Prostate gland (tissue), 2 donors: Measurements from ENCODE around the gene ABCC4. TPM values are rescaled to one million over a fixed set of nuclear protein-coding genes. Genes with fewer than 3 reads are reported as not detected.

ENCODE experiments used
- DNase-seq: peaks from one replicate; pipeline ENCODE4 v3.0.0-alpha.2; 2019; ENCODE audit warnings: low spot score
- H3K27ac ChIP-seq, 2 donors: fragments of 200-600 bp; sonication (generic); 2 replicates each; pipeline ENCODE4 v1.5.1; 2017 to 2019
- H3K27me3 ChIP-seq: fragments of 200-600 bp; sonication (generic); replicated peaks from 2 replicates; pipeline ENCODE4 v1.5.1; 2019; ENCODE audit not compliant: insufficient read depth
- H3K36me3 ChIP-seq, 2 donors: fragments of 200-600 bp; sonication (generic); 1 replicate in 1 of 2; 2 replicates in 1 of 2; pipeline versions ENCODE4 v1.5.1 to v1.8.1; 2017 to 2019
- H3K4me1 ChIP-seq: fragments of 200-600 bp; sonication (generic); replicated peaks from 2 replicates; pipeline ENCODE4 v1.5.1; 2019
- H3K4me3 ChIP-seq, 2 donors: fragments of 200-600 bp; sonication (generic); 2 replicates each; pipeline ENCODE4 v1.5.1; 2017 to 2019
- H3K9me3 ChIP-seq: fragments of 200-600 bp; sonication (generic); 2 replicates; pipeline ENCODE4 v1.5.1; 2017
- POLR2A ChIP-seq: fragments of 450-650 bp; IDR thresholded peaks from one replicate; pipeline ENCODE4 v1.6.1; 2016; ENCODE audit warnings: antibody characterized with exemption, mild to moderate bottlenecking
- POLR2AphosphoS5 ChIP-seq: sonication (generic); formaldehyde crosslinking; IDR thresholded peaks from one replicate; pipeline ENCODE4 v1.6.1; 2017; ENCODE audit warnings: antibody characterized with exemption
- WGBS: methylation state at CpG from one replicate; pipeline ENCODE4 v1.1.5; 2018; 5-methylcytosine and 5-hydroxymethylcytosine counted together
- intact Hi-C: fragments of 100-400 bp; cut with DNase I; formaldehyde crosslinking; loops from one replicate; pipeline ENCODE4 v1.14.2; 2022
- total RNA-seq, 2 donors: library from RNA; depleted of rRNA; stranded (reverse); fragments of >200 nt; gene quantifications; one replicate each; pipeline ENCODE4 v1.1.0, GENCODE V29; 2016
- TF ChIP-seq, protein P1 (sequence below), 4 experiments: fragments of 200-600 bp in 2 of 4; fragments of 450-650 bp in 2 of 4; sonication (generic) in 2 of 4; IDR thresholded peaks; 1 replicate in 3 of 4; 2 replicates in 1 of 4; pipeline ENCODE4 v1.5.1; 2016 to 2019; ENCODE audit warnings: antibody characterized with exemption in 4 of 4, mild to moderate bottlenecking in 2 of 4, moderate library complexity in 2 of 4

Gene ABCC4
- total RNA-seq, 2 donors from 2014 or later, result 33.3 to 48.4 TPM

DNA sequence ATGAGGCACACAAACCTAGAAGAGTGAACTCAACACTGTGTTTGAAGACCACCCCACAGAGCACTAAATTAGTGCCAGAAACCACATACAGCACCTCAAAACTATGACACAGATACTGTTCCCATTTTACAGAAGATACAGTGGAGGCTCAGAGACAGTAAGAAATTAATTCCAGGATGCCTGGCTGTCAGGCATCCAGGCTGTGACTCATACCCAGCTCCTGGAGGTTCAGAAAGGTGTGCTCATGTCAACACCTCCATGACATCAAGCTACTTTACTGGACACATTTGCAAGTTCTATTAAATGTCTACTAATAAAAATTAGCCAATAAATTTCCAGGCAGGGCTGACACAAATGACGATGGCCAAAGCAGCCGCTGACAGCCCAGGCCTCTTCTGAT, 176.3 kb downstream of the ABCC4 start:
- no peak for TF ChIP-seq POLR2A
- TF ChIP-seq POLR2AphosphoS5, result no peak
- TF ChIP-seq, protein P1, sequence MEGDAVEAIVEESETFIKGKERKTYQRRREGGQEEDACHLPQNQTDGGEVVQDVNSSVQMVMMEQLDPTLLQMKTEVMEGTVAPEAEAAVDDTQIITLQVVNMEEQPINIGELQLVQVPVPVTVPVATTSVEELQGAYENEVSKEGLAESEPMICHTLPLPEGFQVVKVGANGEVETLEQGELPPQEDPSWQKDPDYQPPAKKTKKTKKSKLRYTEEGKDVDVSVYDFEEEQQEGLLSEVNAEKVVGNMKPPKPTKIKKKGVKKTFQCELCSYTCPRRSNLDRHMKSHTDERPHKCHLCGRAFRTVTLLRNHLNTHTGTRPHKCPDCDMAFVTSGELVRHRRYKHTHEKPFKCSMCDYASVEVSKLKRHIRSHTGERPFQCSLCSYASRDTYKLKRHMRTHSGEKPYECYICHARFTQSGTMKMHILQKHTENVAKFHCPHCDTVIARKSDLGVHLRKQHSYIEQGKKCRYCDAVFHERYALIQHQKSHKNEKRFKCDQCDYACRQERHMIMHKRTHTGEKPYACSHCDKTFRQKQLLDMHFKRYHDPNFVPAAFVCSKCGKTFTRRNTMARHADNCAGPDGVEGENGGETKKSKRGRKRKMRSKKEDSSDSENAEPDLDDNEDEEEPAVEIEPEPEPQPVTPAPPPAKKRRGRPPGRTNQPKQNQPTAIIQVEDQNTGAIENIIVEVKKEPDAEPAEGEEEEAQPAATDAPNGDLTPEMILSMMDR (IDR thresholded peaks at IDR 0.05), result no peak

DNA sequence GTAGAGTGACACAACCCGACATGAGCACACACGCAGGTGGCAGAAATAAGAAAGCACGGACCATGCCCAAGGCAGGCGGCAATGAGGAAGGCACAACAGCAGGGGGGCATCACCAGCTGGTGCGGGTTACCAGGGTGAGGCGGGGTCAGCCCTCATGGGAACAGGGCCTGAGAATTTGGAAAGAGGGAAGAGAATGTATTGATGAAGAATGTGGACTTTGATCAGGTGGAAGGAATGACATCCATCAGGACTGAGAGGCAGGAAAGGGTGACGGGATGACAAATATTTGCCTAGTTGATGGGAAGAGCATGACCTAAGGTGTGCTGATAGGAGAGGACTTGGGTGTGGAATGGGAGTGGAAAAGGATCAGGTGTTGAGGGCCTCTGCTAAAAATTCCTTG, 177.5 kb downstream of the ABCC4 start:
- TF ChIP-seq POLR2AphosphoS5 (no peak), POLR2A (no peak)
- TF ChIP-seq, protein P1 (IDR thresholded peaks at IDR 0.05), result no peak
- Histone ChIP-seq H3K9me3 (no peaks in the 10 kb centered on the region), H3K36me3 (no peaks in the 10 kb centered on the region), H3K27ac (no peak overlapping the region), H3K4me3 (no peak overlapping the region), H3K27me3 (no peaks in the 10 kb centered on the region), H3K4me1 (peaks cover 4% of the 10 kb centered on the region)
- DNase-seq, result no peak
- 89% methylated on average over 7 of the region's 7 CpGs for WGBS
- intact Hi-C loops, result no loop called here

More for the DNA sequence above, 176.3 kb downstream of the ABCC4 start:
- DNase-seq, result no peak
- 53% methylated on average over 2 of the region's 2 CpGs for WGBS
- Histone ChIP-seq H3K9me3 (no peaks in the 10 kb centered on the region), H3K27ac (no peak overlapping the region), H3K4me3 (no peak overlapping the region), H3K4me1 (peaks cover 6% of the 10 kb centered on the region), H3K36me3 (no peaks in the 10 kb centered on the region), H3K27me3 (no peaks in the 10 kb centered on the region)
- intact Hi-C loops, result no loop called here

DNA sequence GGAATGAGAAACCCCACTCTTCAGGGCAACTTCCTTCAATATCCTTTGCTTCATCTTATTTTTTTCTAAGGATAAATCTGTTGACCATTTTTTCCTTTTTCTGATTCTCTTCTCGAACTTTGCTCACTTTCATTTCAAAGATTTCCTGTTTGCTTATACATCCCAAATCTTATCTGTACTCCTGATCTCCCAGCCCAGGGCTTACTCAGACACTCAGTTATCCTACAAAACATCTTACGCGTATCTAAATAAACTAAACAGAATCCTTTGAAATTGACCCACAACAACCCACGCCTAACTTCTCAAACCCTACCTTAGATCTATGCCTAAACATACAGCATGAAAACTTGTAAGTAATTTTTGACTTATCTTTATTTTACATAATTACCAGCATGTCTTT, 179.2 kb downstream of the ABCC4 start:
- TF ChIP-seq POLR2AphosphoS5 (no peak), POLR2A (no peak)
- TF ChIP-seq, protein P1 (IDR thresholded peaks at IDR 0.05), result no peak
- 40% methylated on average over 4 of the region's 4 CpGs for WGBS
- no peak overlapping the region for H3K4me3 ChIP-seq
- H3K4me1 ChIP-seq, result no peaks in the 10 kb centered on the region
- intact Hi-C loops, result no loop called here
- H3K27ac ChIP-seq, result no peak overlapping the region
- no peaks in the 10 kb centered on the region for H3K36me3 ChIP-seq
- no peaks in the 10 kb centered on the region for H3K9me3 ChIP-seq
- H3K27me3 ChIP-seq, result no peaks in the 10 kb centered on the region
- no peak for DNase-seq

DNA sequence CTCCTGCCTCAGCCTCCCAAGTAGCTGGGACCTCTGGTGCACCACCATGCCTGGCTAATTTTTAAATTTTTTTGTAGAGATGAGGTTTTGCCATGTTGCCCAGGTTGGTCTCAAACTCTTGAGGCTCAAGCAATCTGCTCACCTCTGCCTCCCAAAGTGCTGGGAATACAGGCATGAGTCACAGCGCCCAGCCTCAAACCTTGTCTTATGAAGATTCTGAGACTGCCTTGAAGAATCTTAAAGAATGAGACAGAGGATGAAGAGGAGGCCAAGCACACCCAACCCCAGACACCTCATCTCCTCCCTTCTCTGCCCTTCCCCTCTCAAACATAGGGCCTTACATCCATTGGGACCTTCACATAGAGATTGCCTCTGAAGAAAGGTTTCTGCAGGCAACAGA, 179.7 kb downstream of the ABCC4 start:
- TF ChIP-seq POLR2A, result no peak
- TF ChIP-seq, protein P1 (IDR thresholded peaks at IDR 0.05), result no peak
- TF ChIP-seq POLR2AphosphoS5, result no peak
- H3K4me3 ChIP-seq, result no peak overlapping the region
- no peaks in the 10 kb centered on the region for H3K9me3 ChIP-seq
- WGBS, result 100% methylated on average over 1 of the region's 1 CpG
- no peaks in the 10 kb centered on the region for H3K27me3 ChIP-seq
- H3K4me1 ChIP-seq, result no peaks in the 10 kb centered on the region
- intact Hi-C loops, result no loop called here
- no peaks in the 10 kb centered on the region for H3K36me3 ChIP-seq
- H3K27ac ChIP-seq, result no peak overlapping the region
- no peak for DNase-seq

DNA sequence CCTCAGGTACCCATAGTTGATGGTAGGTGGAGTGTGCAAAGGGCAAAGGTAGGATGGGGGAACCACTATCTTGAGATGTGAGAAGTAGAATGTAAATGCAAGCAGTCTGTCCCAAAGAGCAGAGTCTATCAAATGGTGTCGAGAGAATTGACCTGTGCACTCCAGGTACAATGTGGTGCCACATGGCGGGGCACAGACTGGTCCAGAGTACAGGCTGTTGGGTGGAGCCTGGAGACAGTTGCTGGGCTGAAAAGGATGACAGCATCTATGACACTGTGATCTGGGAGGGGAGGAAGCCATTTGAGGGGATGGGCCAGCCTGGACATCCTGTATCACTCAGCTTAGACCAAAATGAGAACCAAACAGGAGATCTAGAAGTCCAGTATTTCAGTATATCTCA, 180.6 kb downstream of the ABCC4 start:
- H3K27me3 ChIP-seq, result no peaks in the 10 kb centered on the region
- 100% methylated on average over 2 of the region's 2 CpGs for WGBS
- H3K4me3 ChIP-seq, result no peak overlapping the region
- DNase-seq, result no peak
- no peaks in the 10 kb centered on the region for H3K4me1 ChIP-seq
- no peaks in the 10 kb centered on the region for H3K9me3 ChIP-seq
- no peak overlapping the region for H3K27ac ChIP-seq
- intact Hi-C loops, result no loop called here
- TF ChIP-seq, protein P1 (IDR thresholded peaks at IDR 0.05), result no peak
- H3K36me3 ChIP-seq, result no peaks in the 10 kb centered on the region
